Fibroblast of lung (primary cell): ENCODE data around the gene MINPP1.

Source experiments
- EZH2 ChIP-seq: IDR thresholded peaks from 2 replicates; pipeline ENCODE4 v1.5.1; 2012; ENCODE audit warnings: low read length, control low read depth, mild to moderate bottlenecking; ENCODE audit errors: missing control alignments
- TF ChIP-seq, protein P1 (sequence below), 2 donors: IDR thresholded peaks in 1 of 2; conservative IDR thresholded peaks in 1 of 2; 1 replicate in 1 of 2; 2 replicates in 1 of 2; pipeline ENCODE4 v1.5.1; 2011 to 2012; ENCODE audit warnings: low read length in 2 of 2, control low read depth in 1 of 2, inconsistent platforms in 1 of 2, low read depth in 1 of 2, mild to moderate bottlenecking in 1 of 2

DNA sequence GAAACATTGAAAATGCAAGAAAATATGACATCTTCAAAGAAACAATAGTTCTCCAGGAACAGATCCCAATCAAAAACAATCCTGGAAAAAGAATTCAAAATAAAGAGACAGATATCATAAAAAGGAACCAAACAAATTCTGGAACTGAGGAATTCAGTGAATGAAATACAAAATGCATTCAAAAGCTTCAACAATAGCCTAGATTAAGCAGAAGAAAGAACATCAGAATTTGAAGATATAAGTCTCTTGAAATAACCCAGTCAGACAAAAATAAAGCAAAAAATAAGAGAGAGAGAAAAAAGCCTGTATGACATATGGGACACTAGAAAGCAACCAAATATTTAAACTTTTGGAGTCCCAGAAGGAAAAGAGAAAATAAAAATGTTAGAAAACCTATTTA is 60.3 kb downstream of the MINPP1 start:
- TF ChIP-seq, protein P1, sequence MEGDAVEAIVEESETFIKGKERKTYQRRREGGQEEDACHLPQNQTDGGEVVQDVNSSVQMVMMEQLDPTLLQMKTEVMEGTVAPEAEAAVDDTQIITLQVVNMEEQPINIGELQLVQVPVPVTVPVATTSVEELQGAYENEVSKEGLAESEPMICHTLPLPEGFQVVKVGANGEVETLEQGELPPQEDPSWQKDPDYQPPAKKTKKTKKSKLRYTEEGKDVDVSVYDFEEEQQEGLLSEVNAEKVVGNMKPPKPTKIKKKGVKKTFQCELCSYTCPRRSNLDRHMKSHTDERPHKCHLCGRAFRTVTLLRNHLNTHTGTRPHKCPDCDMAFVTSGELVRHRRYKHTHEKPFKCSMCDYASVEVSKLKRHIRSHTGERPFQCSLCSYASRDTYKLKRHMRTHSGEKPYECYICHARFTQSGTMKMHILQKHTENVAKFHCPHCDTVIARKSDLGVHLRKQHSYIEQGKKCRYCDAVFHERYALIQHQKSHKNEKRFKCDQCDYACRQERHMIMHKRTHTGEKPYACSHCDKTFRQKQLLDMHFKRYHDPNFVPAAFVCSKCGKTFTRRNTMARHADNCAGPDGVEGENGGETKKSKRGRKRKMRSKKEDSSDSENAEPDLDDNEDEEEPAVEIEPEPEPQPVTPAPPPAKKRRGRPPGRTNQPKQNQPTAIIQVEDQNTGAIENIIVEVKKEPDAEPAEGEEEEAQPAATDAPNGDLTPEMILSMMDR (conservative IDR thresholded peaks at IDR 0.05 in 1 of 2, IDR thresholded peaks at IDR 0.05 in 1 of 2; ENCODE audit: low read depth in 1 of 2, low read length in 2 of 2): no peak
- TF ChIP-seq EZH2: no peak
